Panc1 (cell line): ENCODE results near the gene PLB1. TPM values are rescaled to one million over a fixed set of nuclear protein-coding genes. Genes with fewer than 3 reads are reported as not detected.

Experiments
- ATAC-seq: fragments of 200-7000 bp; cut with Tn5 transposase; 2 replicates; pipeline ENCODE4 v1.9.1; 2020; ENCODE audit warnings: mild to moderate bottlenecking, moderate library complexity
- BruUV-seq: library from RNA; stranded (reverse); fragments of 400-500 nt; replicated peaks from 2 replicates; lab custom pipeline; 2021; lab: Mats Ljungman, UMichigan
- CTCF ChIA-PET: fragments of 300-600 bp; sonication (Branson Sonifier 250); formaldehyde crosslinking; loops from one replicate; lab custom pipeline; 2022; ENCODE audit warnings: antibody characterized with exemption; lab: Charles Lee
- POLR2A ChIA-PET: fragments of 300-600 bp; sonication (Branson Sonifier 250); formaldehyde crosslinking; loops from one replicate; lab custom pipeline; 2022; ENCODE audit warnings: antibody characterized with exemption; lab: Charles Lee
- DNase-seq: peaks from one replicate; pipeline ENCODE4 v3.0.0-alpha.2; 2010; ENCODE audit warnings: low read depth, low spot score
- H3K27ac ChIP-seq: 2 replicates; pipeline ENCODE4 v1.5.1; 2011; ENCODE audit warnings: mild to moderate bottlenecking, low read length, inconsistent platforms
- H3K27me3 ChIP-seq: fragments of 200-500 bp; sonication (Bioruptor generic); 2 replicates; pipeline ENCODE4 v1.6.0; 2014; ENCODE audit warnings: low read length, inconsistent platforms; ENCODE audit not compliant: control insufficient read depth, insufficient read depth
- H3K36me3 ChIP-seq: fragments of 200-500 bp; sonication (Bioruptor generic); 2 replicates; pipeline ENCODE4 v1.5.1; 2014; ENCODE audit warnings: inconsistent platforms, mild to moderate bottlenecking, low read length, moderate library complexity; ENCODE audit not compliant: control insufficient read depth, insufficient read depth
- H3K4me1 ChIP-seq: 2 replicates; pipeline ENCODE4 v1.5.1; 2011; ENCODE audit warnings: inconsistent platforms, mild to moderate bottlenecking, low read length, moderate library complexity; ENCODE audit not compliant: control insufficient read depth, insufficient read depth
- H3K4me3 ChIP-seq, 2 experiments: 2 replicates each; pipeline ENCODE4 v1.5.1; 2011 to 2012; ENCODE audit warnings: low read depth in 2 of 2, low read length in 2 of 2, mild to moderate bottlenecking in 2 of 2, inconsistent platforms in 1 of 2, moderate library complexity in 1 of 2
- H3K9me3 ChIP-seq: fragments of 200-500 bp; sonication (Bioruptor generic); 2 replicates; pipeline ENCODE4 v1.5.1; 2014; ENCODE audit warnings: low read depth, mild to moderate bottlenecking, inconsistent platforms, low read length, moderate library complexity; ENCODE audit not compliant: control insufficient read depth, insufficient read depth
- POLR2AphosphoS5 ChIP-seq: IDR thresholded peaks from 2 replicates; pipeline ENCODE4 v1.6.1; 2012; ENCODE audit warnings: mild to moderate bottlenecking, low read depth, low read length, moderate library complexity
- SIN3A ChIP-seq: IDR thresholded peaks from 2 replicates; pipeline ENCODE4 v1.6.1; 2012; ENCODE audit warnings: low read depth, mild to moderate bottlenecking, low read length, moderate library complexity, borderline replicate concordance; ENCODE audit not compliant: insufficient read depth
- TCF7L2 ChIP-seq: IDR thresholded peaks from 2 replicates; pipeline ENCODE4 v1.6.1; 2011; ENCODE audit warnings: mild to moderate bottlenecking, low read depth, low read length, inconsistent platforms
- in situ Hi-C: cut with HindIII; loops from 2 replicates; pipeline ENCODE4 v1.10.0; 2016; ENCODE audit warnings: low sequenced_read_pairs, low pct_unique_long_range_greater_than_20kb
- intact Hi-C: fragments of 100-400 bp; cut with micrococcal nuclease; formaldehyde crosslinking; loops from one replicate; pipeline ENCODE4 v1.10.0; 2022; ENCODE audit not compliant: unreplicated experiment
- total RNA-seq: library from RNA; stranded (reverse); gene quantifications from one replicate; pipeline ENCODE4 v1.2.1, GENCODE V29; 2021; ENCODE audit not compliant: unreplicated experiment
- TF ChIP-seq, protein P1 (sequence below): fragments of 450-650 bp; IDR thresholded peaks from 2 replicates; pipeline ENCODE4 v1.5.1; 2017; ENCODE audit warnings: mild to moderate bottlenecking
- TF ChIP-seq, protein P2 (sequence below), 2 experiments: IDR thresholded peaks; 2 replicates each; pipeline ENCODE4 v1.6.1; 2011 to 2012; ENCODE audit warnings: low read depth in 2 of 2, control low read depth in 1 of 2, low read length in 1 of 2, mild to moderate bottlenecking in 1 of 2, moderate library complexity in 1 of 2; ENCODE audit not compliant: insufficient read depth in 1 of 2

The PLB1 gene
- total RNA-seq, 1 experiment from 2014 or later = 0.80 TPM

DNA sequence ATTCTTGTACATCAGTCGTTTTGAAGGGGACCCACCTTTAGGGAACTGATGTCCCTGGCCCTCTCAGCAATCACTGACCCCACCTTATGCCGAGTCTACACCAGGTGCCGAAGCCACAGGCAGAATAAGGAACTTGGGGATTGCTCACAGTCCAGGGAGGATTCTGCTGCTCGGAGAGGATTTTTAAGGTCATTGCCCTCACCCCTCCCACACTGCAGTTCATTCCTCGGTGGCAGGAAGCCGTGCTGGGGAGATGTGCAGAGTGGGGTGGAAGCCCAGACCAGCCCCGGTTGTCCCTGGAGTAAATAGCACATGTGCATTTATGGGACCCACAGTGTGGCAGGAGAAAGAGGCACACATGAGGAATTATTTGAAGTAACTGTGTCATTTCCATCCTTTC is 50.4 kb downstream of the PLB1 start:
- no peak overlapping the region for H3K27ac ChIP-seq
- DNase-seq (no peak), ATAC-seq (no peak)
- no TSS peak for BruUV-seq
- no peaks in the 10 kb centered on the region for H3K27me3 ChIP-seq
- H3K4me1 ChIP-seq = no peaks in the 10 kb centered on the region
- CTCF ChIA-PET = no interaction called here
- intact Hi-C loops = no loop called here
- TF ChIP-seq POLR2AphosphoS5 = no peak
- TF ChIP-seq, protein P1, sequence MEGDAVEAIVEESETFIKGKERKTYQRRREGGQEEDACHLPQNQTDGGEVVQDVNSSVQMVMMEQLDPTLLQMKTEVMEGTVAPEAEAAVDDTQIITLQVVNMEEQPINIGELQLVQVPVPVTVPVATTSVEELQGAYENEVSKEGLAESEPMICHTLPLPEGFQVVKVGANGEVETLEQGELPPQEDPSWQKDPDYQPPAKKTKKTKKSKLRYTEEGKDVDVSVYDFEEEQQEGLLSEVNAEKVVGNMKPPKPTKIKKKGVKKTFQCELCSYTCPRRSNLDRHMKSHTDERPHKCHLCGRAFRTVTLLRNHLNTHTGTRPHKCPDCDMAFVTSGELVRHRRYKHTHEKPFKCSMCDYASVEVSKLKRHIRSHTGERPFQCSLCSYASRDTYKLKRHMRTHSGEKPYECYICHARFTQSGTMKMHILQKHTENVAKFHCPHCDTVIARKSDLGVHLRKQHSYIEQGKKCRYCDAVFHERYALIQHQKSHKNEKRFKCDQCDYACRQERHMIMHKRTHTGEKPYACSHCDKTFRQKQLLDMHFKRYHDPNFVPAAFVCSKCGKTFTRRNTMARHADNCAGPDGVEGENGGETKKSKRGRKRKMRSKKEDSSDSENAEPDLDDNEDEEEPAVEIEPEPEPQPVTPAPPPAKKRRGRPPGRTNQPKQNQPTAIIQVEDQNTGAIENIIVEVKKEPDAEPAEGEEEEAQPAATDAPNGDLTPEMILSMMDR = no peak
- TF ChIP-seq, protein P2, sequence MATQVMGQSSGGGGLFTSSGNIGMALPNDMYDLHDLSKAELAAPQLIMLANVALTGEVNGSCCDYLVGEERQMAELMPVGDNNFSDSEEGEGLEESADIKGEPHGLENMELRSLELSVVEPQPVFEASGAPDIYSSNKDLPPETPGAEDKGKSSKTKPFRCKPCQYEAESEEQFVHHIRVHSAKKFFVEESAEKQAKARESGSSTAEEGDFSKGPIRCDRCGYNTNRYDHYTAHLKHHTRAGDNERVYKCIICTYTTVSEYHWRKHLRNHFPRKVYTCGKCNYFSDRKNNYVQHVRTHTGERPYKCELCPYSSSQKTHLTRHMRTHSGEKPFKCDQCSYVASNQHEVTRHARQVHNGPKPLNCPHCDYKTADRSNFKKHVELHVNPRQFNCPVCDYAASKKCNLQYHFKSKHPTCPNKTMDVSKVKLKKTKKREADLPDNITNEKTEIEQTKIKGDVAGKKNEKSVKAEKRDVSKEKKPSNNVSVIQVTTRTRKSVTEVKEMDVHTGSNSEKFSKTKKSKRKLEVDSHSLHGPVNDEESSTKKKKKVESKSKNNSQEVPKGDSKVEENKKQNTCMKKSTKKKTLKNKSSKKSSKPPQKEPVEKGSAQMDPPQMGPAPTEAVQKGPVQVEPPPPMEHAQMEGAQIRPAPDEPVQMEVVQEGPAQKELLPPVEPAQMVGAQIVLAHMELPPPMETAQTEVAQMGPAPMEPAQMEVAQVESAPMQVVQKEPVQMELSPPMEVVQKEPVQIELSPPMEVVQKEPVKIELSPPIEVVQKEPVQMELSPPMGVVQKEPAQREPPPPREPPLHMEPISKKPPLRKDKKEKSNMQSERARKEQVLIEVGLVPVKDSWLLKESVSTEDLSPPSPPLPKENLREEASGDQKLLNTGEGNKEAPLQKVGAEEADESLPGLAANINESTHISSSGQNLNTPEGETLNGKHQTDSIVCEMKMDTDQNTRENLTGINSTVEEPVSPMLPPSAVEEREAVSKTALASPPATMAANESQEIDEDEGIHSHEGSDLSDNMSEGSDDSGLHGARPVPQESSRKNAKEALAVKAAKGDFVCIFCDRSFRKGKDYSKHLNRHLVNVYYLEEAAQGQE (IDR thresholded peaks at IDR 0.05; ENCODE audit: insufficient read depth in 1 of 2, low read depth in 2 of 2, low read length in 1 of 2) = no peak
- TF ChIP-seq SIN3A = no peak
- TF ChIP-seq TCF7L2 = no peak
- H3K4me3 ChIP-seq = no peak overlapping the region
- H3K36me3 ChIP-seq = no peaks in the 10 kb centered on the region
- in situ Hi-C loops = no loop called here
- POLR2A ChIA-PET = no interaction called here
- no peaks in the 10 kb centered on the region for H3K9me3 ChIP-seq

DNA sequence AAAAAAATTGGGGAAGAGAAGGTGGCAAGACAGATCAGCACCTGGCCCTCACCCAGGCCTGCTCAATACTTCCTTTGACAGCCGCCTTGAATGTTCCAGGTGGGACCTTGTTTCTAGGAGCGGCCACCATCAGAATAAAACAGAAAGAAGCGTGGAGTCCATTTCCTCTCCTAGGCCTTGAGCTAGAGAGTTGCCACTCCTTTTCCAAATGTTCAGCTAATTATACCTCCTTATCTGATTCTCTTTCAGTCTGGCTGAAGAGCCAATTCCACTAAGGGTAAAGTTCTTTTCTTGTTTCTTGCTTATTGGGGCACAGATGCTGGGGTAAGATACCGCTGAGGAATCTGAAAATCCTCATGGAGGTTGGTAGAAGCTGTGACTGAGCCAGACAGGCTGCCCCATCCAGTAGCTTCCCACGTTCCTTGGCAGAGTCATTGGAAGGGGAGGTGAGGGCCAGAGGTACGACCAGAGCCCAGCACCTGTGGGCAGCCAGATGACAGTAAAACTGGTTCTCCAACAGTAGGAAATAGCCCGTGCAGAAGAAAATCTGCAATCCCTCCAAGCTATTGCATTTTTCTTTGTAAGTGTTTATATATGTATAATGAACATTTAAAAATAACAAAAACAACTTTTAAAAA is 51.5 kb downstream of the PLB1 start:
- Histone ChIP-seq H3K4me1 (no peaks in the 10 kb centered on the region), H3K27ac (no peak overlapping the region), H3K27me3 (no peaks in the 10 kb centered on the region), H3K36me3 (no peaks in the 10 kb centered on the region), H3K4me3 (no peak overlapping the region), H3K9me3 (no peaks in the 10 kb centered on the region)
- ChIA-PET POLR2A (interaction anchor here (0.7 kb wide), 1 partner anchor 148 kb away, joined by 3 read pairs; no protein-coding TSS in a partner anchor), CTCF (no interaction called here)
- TF ChIP-seq SIN3A (no peak), TCF7L2 (no peak), POLR2AphosphoS5 (no peak)
- TF ChIP-seq, protein P2 (IDR thresholded peaks at IDR 0.05; ENCODE audit: insufficient read depth in 1 of 2, low read depth in 2 of 2, low read length in 1 of 2) = no peak
- TF ChIP-seq, protein P1 = no peak
- BruUV-seq = no TSS peak
- in situ Hi-C loops (no loop called here), intact Hi-C loops (no loop called here)
- DNase-seq (no peak), ATAC-seq (no peak)
